ENCODE results near the gene FTL. TPM values are rescaled to one million over a fixed set of nuclear protein-coding genes. Genes with fewer than 3 reads are reported as not detected.

Gene FTL
- total RNA-seq, 1 donor from 2014 or later = 989 TPM

DNA sequence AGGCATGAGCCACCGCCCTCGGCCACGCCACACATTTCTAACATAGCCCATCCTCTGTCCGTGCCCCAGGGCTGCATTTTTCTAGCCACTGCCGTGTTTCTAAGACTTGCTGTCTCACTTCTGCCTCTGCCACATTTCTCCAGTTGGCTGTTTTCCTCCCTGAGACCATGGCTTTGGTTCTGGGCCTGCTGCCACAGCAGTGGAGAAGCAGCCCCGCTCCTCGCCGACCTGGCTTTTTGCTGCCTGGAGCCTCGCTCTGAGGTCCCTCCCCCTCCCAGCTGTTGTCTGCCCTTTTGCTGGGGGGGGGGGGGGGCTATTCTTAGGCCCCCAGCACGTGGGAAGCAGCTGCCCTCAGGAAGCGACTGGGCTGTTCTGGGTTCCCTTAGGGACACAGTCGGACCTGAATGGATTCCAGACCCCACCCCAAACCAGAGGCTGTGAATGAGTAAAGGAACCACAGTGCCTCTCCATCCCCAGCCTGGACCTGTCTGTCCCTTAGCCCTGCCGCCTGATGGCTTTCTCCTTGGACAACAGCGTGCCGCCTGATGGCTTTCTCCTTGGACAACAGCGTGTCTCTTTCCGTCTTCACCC lies 24.7 kb downstream of the FTL start:
- no peaks in the 10 kb centered on the region for H3K36me3 ChIP-seq
- DNase-seq (ENCODE audit: low spot score) = no peak
- no peaks in the 10 kb centered on the region for H3K9me3 Mint-ChIP-seq

DNA sequence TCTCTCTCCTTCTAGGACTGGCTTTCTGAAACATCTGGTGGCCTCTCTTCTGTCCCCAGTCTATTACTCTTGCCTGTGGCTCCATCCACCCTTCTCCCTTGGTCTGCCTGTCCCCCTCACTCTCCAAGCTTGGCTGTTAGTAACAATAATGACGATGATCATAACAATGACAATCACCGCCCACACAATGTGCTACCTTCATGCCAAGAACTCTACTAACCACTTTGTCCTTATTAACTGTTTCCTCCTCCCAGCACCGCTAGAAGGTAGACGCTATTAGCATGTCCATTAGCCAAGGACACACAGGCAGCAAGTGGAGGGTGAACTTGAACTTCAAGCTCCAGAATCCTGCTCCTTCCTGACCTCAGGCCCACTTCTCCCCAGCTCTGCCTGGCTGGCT lies 25.3 kb downstream of the FTL start:
- no peak overlapping the region for H3K4me2 ChIP-seq
- no peaks in the 10 kb centered on the region for H3K9me3 ChIP-seq (ENCODE audit: low read depth)
- H2AFZ ChIP-seq (replicated peaks) = no peak overlapping the region
- TF ChIP-seq EZH2phosphoT487 (IDR thresholded peaks at IDR 0.05) = no peak
- TF ChIP-seq EZH2 (IDR thresholded peaks at IDR 0.05) = no peak
- TF ChIP-seq, protein P1, sequence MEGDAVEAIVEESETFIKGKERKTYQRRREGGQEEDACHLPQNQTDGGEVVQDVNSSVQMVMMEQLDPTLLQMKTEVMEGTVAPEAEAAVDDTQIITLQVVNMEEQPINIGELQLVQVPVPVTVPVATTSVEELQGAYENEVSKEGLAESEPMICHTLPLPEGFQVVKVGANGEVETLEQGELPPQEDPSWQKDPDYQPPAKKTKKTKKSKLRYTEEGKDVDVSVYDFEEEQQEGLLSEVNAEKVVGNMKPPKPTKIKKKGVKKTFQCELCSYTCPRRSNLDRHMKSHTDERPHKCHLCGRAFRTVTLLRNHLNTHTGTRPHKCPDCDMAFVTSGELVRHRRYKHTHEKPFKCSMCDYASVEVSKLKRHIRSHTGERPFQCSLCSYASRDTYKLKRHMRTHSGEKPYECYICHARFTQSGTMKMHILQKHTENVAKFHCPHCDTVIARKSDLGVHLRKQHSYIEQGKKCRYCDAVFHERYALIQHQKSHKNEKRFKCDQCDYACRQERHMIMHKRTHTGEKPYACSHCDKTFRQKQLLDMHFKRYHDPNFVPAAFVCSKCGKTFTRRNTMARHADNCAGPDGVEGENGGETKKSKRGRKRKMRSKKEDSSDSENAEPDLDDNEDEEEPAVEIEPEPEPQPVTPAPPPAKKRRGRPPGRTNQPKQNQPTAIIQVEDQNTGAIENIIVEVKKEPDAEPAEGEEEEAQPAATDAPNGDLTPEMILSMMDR (IDR thresholded peaks at IDR 0.05) = no peak
- peaks cover 17% of the 10 kb centered on the region for H3F3A ChIP-seq (ENCODE audit: low read depth)
- H3K4me3 ChIP-seq = no peak overlapping the region
- H3K9ac ChIP-seq = no peak overlapping the region
- H3K79me2 ChIP-seq (ENCODE audit: low read depth) = peaks cover 46% of the 10 kb centered on the region
- no peak overlapping the region for H3K27ac ChIP-seq
- DNase-seq (ENCODE audit: low spot score) = no peak
- no peaks in the 10 kb centered on the region for H3K27me3 ChIP-seq
- H3K27ac Mint-ChIP-seq = no peak overlapping the region
- no peaks in the 10 kb centered on the region for H3K36me3 ChIP-seq
- peaks cover 4% of the 10 kb centered on the region for H3K27me3 Mint-ChIP-seq (ENCODE audit: insufficient read depth, low read depth)
- peaks cover 16% of the 10 kb centered on the region for H3K4me1 ChIP-seq
- peak overlapping the region; percentile 2 for H3K4me3 Mint-ChIP-seq
- H3K36me3 Mint-ChIP-seq = peaks cover 15% of the 10 kb centered on the region
- peaks cover 18% of the 10 kb centered on the region for H4K20me1 ChIP-seq (ENCODE audit: low read depth)
- no peaks in the 10 kb centered on the region for H3K9me3 Mint-ChIP-seq
- H3K4me1 Mint-ChIP-seq = peaks cover 28% of the 10 kb centered on the region

More for the DNA sequence above, 24.7 kb downstream of the FTL start:
- no peak overlapping the region for H2AFZ ChIP-seq (replicated peaks)
- peaks cover 18% of the 10 kb centered on the region for H3K36me3 Mint-ChIP-seq
- H3F3A ChIP-seq (ENCODE audit: low read depth) = peaks cover 17% of the 10 kb centered on the region
- no peaks in the 10 kb centered on the region for H3K27me3 ChIP-seq
- no peaks in the 10 kb centered on the region for H3K9me3 ChIP-seq (ENCODE audit: low read depth)
- no peak overlapping the region for H3K27ac ChIP-seq
- H3K4me3 Mint-ChIP-seq = no peak overlapping the region
- H3K27me3 Mint-ChIP-seq (ENCODE audit: insufficient read depth, low read depth) = peaks cover 2% of the 10 kb centered on the region
- peaks cover 40% of the 10 kb centered on the region for H3K79me2 ChIP-seq (ENCODE audit: low read depth)
- H3K4me1 ChIP-seq = peaks cover 13% of the 10 kb centered on the region
- H4K20me1 ChIP-seq (ENCODE audit: low read depth) = peaks cover 15% of the 10 kb centered on the region
- peaks cover 23% of the 10 kb centered on the region for H3K4me1 Mint-ChIP-seq
- no peak overlapping the region for H3K4me3 ChIP-seq
- TF ChIP-seq, protein P1 (IDR thresholded peaks at IDR 0.05) = no peak
- TF ChIP-seq EZH2phosphoT487 (IDR thresholded peaks at IDR 0.05) = no peak
- no peak for TF ChIP-seq EZH2 (IDR thresholded peaks at IDR 0.05)
- H3K27ac Mint-ChIP-seq = no peak overlapping the region
- no peak overlapping the region for H3K4me2 ChIP-seq
- H3K9ac ChIP-seq = no peak overlapping the region

DNA sequence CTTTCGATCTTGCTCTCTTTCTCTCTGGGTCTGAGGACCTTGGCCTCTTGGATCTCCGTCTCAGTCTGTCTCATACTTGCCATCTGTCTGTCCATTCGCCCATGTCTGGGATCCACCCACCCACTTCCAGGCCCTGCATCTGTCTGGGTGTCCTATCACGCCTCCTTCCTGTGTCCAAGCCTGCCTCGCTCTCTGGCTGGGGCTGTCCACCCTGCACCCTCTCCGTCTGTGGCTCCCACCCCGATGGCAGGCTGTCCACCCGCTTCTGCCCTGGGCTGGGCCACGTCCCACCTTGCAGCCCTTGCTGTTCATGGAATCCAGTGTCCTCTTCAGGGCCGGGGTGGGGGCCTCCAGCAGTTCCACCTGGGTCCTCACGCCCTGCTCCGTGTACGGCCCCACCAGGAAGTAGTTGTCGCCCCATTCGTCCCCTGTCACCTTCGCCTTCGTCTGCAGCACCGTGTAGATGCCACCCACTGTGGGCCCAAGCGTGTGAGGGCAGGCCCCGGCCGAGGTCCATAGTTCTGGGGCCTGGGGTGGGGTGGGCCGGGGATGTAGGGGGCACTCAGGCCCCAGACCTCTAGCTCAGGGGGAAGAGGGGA lies 26.0 kb downstream of the FTL start:
- no peak for DNase-seq (ENCODE audit: low spot score)
- H4K20me1 ChIP-seq (ENCODE audit: low read depth) = peaks cover 20% of the 10 kb centered on the region
- no peak overlapping the region for H3K27ac ChIP-seq
- peaks cover 15% of the 10 kb centered on the region for H3K36me3 Mint-ChIP-seq
- H3K4me1 Mint-ChIP-seq = peaks cover 28% of the 10 kb centered on the region
- H3K9me3 Mint-ChIP-seq = no peaks in the 10 kb centered on the region
- no peaks in the 10 kb centered on the region for H3K9me3 ChIP-seq (ENCODE audit: low read depth)
- no peaks in the 10 kb centered on the region for H3K36me3 ChIP-seq
- peak overlapping the region; percentile 91 for H3K4me3 ChIP-seq
- H3K79me2 ChIP-seq (ENCODE audit: low read depth) = peaks cover 53% of the 10 kb centered on the region
- H3K9ac ChIP-seq = peak overlapping the region; percentile 71
- H2AFZ ChIP-seq (replicated peaks) = no peak overlapping the region
- peaks cover 16% of the 10 kb centered on the region for H3K4me1 ChIP-seq
- H3K27ac Mint-ChIP-seq = peak overlapping the region; percentile 7
- TF ChIP-seq, protein P1 (IDR thresholded peaks at IDR 0.05) = no peak
- no peak for TF ChIP-seq EZH2phosphoT487 (IDR thresholded peaks at IDR 0.05)
- TF ChIP-seq EZH2 (IDR thresholded peaks at IDR 0.05) = no peak
- peaks cover 17% of the 10 kb centered on the region for H3F3A ChIP-seq (ENCODE audit: low read depth)
- no peak overlapping the region for H3K4me3 Mint-ChIP-seq
- H3K27me3 Mint-ChIP-seq (ENCODE audit: insufficient read depth, low read depth) = peaks cover 4% of the 10 kb centered on the region
- H3K4me2 ChIP-seq = peak overlapping the region; percentile 92
- no peaks in the 10 kb centered on the region for H3K27me3 ChIP-seq

Data from neural progenitor cell (in vitro differentiated cells).